ENCODE measurements around the gene FER.
"Not testable (repeated sequence)": the region's sequence is repeated elsewhere in the genome, so short reads cannot be mapped to it uniquely, and the experiment has no call there.

FER gene

DNA sequence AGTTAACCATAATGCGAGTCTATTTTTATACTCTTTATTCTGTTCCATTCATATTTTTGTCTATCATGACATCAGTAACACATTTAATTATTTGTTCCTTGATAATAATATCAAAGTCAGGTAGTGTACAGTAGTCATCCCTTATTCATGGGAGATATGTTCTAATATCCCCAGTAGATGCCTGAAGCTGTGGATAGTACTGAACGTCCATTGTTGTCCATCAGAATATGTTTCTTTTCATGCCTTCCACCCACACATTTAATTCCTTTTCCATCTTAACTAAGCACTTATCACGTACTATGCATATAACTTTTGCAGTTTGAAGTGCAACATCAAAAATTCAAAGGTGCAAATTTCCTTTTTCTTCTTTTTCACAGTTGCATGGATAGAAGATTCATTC, 53.6 kb downstream of the FER start:
- no peak for DNase-seq

DNA sequence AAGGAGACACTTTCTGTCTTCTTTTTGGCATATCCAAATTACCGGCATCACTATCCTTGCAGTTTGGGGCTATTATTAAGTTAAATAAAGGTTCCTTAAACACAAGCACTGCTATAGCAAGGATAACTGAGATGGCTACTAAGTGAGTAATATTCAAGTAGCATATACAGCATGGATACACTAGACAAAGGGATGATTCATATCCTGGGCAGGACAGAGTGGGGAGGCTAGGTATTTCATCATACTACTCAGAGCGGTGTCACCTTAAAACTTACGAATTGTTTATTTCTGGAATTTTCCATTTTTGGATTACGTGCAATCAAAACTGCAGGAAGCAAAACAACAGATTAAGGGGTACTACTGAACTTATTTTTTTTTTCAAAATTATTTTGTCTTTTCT, 54.1 kb downstream of the FER start:
- DNase-seq = peak; percentile 85 to 97

GRCh38 chr5:108810717-108811116, 63.0 kb downstream of the FER start:
- DNase-seq = no peak

DNA sequence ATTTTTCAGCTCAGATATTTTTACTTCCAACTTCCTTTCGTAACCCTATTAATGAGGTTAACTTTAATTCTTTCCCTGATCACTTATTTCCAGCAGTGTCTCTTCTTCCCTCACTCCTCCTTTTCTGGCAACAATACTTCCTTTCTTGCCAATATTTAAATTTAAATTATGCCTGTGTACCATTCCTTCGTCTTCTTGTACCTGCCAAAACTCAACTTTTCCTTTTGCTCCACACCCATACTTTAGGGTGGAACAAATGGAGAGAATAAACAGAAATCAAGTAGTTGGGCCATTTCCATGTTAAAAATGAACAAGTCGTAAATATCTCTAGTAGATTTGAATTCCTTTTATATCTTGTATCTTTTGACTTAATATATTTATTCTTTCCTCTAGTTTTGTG, 66.0 kb downstream of the FER start:
- no peak for DNase-seq

- DNase-seq = no peak
Observed at GRCh38 chr5:108814551-108814950, 66.9 kb downstream of the FER start.

GRCh38 chr5:108818613-108819272, 71.0 kb downstream of the FER start:
- DNase-seq = peak in 1 of 2 experiments; percentile 22

DNA sequence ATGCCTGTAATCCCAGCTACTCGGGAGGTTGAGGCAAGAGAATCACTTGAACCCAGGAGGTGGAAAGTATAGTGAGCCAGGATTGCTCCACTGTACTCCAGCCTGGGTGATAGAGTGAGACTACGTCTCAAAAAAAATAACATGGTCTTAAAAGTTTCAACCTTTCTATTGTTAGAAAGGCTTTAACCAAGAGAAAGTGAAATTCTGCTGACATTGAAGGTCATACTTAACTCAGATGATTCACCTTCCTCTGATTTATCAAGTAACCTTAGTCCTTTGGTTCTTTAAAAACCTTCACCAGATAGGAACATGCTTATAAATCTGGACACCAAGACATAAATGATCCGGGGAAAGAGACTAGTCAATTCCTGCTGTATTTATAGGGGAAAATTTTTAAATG, 73.3 kb downstream of the FER start:
- DNase-seq = no peak

- DNase-seq = no peak
Observed at GRCh38 chr5:108822211-108822947, 74.7 kb downstream of the FER start.

GRCh38 chr5:108827131-108827530, 79.4 kb downstream of the FER start:
- no peak for DNase-seq

DNA sequence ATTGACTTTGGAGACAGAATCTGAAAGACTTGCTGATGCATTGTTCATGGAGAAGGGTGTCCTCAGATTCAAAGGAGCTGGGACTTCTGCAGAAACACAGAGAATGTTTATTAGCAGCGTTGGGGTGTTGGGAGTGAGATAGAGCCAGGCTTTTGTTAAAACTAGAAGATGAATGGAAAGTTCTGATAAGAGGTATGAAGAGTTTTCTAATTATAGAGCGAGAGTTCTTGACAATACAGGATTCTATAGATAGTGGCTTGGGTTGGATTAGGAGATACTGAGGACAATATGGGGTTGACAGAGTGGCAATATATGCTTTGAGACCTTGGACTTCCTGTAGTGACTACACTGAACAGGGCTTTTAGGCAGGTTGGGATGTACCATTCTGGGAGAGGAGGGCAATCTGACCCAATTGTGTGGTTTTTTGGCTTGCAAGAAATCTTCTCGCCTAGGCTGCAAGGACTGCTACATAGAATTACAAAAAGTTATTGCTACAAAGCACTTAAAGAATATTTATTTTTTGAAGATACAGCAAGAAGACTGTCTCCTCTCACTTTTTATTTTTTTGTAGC, 83.1 kb downstream of the FER start:
- no peak for DNase-seq

GRCh38 chr5:108836492-108836891, 88.8 kb downstream of the FER start:
- no peak for DNase-seq

DNA sequence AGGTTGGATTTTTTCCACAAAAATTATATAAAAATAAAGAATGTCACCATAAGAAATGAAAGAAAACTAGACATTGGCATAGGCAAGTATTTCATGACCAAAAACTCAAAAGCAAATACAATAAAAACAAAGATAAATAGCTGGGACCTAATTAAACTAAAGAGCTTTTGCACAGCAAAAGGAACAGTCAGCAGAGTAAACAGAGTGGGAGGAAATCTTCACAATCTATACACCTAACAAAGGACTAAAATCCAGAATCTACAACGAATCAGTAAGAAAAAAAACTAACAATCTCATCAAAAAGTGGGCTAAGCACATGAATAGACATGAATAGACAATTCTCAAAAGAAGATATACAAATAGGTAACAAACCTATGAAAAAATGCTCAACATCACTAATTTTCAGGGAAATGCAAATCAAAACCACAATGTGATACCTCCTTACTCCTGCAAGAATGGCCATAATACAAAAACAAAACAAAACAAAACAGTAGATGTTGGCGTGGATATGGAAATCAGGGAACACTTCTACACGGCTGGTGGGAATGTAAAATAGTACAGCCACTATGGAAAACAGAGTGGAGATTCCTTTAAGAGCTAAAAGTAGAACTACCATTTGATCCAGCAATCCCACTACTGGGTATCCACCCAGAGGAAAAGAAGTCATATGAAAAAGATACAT, 94.7 kb downstream of the FER start:
- not testable (repeated sequence) for DNase-seq

GRCh38 chr5:108851129-108851528, 103.4 kb downstream of the FER start:
- DNase-seq = not testable (repeated sequence)

DNA sequence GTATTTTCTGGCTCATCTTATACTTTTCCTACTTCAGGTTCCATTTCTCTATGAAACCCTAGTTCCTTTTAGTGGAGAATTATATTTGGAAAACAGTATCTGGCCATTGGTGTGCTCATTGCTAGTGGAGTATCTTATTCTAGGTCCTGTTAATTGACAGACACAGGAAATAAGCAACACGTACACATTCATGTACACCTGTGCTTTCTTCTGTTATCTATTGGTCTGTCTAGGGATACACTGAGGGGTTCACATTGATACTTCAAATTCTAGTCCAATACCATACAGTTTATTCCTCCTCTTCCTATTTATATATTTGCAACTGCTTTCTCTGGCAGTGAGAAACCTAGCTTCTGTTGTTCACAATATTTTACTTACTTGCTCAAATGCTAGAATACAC, 110.2 kb downstream of the FER start:
- no peak for DNase-seq

DNA sequence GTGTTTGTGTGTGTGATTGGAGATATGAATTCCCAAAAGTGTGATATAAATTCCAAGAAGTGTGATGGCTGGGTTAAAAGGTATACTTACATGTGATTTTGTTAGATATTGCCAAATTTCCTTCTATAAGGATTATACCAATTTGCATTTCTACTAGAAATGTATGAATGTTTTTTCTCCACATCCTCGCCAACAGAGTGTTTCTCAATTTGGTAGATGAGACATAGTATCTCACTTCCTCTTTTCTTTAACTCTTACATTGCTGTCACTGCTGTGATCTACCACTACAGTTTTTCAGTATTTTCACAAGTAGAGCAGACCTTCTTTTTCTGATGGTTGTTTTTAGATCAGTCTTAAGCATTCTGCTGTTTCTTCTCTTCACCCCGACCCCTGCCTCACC, 111.3 kb downstream of the FER start:
- peak in 1 of 2 experiments; percentile 10 for DNase-seq

GRCh38 chr5:108862211-108862610, 114.5 kb downstream of the FER start:
- no peak for DNase-seq

DNA sequence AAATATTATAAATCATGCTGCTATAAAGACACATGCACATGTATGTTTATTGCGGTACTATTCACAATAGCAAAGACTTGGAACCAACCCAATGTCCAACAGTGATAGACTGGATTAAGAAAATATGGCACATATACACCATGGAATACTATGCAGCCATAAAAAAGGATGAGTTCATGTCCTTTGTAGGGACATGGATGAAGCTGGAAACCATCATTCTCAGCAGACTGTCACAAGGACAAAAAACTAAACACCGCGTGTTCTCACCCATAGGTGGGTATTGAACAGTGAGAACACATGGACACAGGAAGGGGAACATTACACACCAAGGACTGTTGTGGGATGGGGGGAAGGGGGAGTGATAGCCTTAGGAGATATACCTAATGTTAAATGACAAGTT, 118.4 kb downstream of the FER start:
- not testable (repeated sequence) for DNase-seq

DNA sequence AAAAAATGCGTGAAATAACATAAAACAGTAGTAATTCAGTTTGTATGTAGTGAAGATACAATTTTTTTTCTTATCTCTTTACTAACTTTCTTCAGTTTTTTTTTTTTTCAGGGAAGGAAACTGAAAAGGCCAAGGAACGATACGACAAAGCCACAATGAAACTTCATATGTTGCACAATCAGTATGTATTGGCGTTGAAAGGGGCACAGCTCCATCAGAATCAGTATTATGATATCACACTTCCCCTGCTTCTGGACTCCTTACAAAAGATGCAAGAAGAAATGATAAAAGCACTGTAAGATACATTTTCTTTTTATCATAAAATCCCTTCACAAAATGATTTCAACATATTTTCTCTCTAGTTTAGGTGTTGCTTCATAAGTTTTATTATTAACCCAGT, 120.0 kb downstream of the FER start:
- DNase-seq = no peak

GRCh38 chr5:108869066-108869465, 121.4 kb downstream of the FER start:
- DNase-seq = no peak

DNA sequence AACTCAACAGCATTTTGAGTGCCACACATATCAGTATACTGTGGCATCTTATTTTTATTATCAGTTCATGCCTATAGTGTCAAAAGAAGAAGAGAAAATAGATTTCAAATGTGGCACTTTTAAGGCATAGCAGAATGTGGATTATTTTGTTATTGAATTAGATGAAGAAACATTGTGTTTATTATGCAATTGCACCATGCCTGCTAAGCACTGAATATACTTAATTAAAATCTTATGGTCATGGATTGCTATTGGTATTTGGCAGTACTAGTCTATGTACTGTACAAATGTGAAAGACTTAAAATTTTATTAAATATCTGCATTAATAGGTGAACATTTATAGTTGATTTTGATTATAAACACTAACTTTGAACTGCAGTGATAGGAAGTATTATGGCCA, 128.8 kb downstream of the FER start:
- no peak for DNase-seq

- DNase-seq = no peak
Observed at GRCh38 chr5:108878756-108879155, 131.1 kb downstream of the FER start.

GRCh38 chr5:108881133-108881532, 133.4 kb downstream of the FER start:
- DNase-seq = no peak

- no peak for DNase-seq
Observed at GRCh38 chr5:108884736-108885135, 137.0 kb downstream of the FER start.

GRCh38 chr5:108898257-108898656, 150.6 kb downstream of the FER start:
- DNase-seq = no peak
